ENCODE data around the gene SENP7.

GRCh38 chr3:101388706-101389105 is 124.3 kb downstream of the SENP7 start:
- TF ChIP-seq EZH2phosphoT487 (IDR thresholded peaks at IDR 0.05; ENCODE audit: borderline replicate concordance, low read depth, low read length) (no peak), CTCF (conservative IDR thresholded peaks at IDR 0.05; ENCODE audit: low read length) (no peak)
